ENCODE results near the gene PPP1CA. TPM values are rescaled to one million over a fixed set of nuclear protein-coding genes. Genes with fewer than 3 reads are reported as not detected.

The PPP1CA gene
- total RNA-seq, 1 experiment from 2014 or later, result 238 TPM

DNA sequence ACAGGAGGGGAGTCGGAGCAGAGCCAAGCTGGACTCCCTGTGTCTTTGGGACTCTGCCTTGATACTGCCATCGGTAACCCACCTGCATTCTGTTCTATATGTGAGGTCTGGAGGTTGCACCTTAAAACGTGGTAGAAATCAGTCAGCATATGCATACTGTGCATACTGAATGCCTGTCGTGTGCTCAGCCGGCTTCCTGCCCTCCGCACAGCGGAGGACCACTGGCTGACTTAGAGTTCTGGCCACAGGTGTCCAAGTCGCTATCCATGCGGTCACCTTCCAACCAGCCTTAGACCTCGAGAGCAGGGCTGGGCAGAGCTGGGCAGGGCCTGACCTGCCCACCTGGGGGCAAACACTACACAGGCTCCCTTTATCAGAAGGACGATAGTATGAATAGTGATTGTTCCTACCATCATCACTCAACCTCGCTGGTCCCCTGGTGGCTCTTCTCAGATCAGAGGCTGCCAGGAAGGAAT is 6.1 kb upstream of the PPP1CA start (continued):
- TF ChIP-seq POLR2A (IDR thresholded peaks at IDR 0.05; ENCODE audit: borderline replicate concordance, extremely low read depth, insufficient read depth, insufficient read length), result no peak

DNA sequence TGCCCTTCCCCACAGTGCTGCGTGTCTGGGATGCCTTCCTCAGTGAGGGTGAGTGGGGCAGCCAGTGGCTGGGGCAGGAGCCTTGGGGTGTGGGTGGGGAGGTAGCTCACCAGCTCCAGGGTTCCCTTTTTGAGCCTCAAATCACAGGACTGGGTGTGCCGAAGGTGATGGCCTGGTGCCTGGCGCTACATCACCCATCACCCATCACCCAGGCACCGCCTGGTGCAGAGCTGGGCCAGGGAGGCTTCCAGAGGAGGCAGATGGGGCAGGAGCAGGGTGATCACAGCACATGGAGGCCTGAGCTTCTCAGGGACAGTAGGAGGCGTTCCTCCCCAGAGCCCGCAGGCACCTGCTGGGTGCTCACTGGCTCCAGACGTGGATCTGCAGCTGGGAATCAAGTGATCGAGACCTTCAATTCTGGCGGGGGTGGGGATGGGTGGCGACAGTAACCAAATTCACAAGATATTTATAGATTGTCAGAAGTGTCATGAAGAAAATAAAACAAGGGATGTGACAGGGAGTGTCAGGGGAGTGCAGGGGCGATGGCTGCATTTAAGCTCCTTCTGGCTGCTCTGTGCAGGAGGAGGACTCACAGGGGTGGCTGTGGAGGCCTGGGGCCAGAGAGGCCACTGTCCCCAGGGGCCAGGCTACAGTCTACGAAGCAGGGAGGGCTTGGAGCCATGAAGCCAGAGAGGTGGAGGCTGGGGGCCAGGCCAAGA is 5.5 kb upstream of the PPP1CA start:
- BruUV-seq (replicated peaks), result no TSS peak
- no peak for TF ChIP-seq YY1 (IDR thresholded peaks at IDR 0.05; ENCODE audit: extremely low read depth, insufficient replicate concordance, low read depth, low read length)
- TF ChIP-seq ELF1 (IDR thresholded peaks at IDR 0.05; ENCODE audit: borderline replicate concordance, low read depth), result no peak
- TF ChIP-seq, protein P1, sequence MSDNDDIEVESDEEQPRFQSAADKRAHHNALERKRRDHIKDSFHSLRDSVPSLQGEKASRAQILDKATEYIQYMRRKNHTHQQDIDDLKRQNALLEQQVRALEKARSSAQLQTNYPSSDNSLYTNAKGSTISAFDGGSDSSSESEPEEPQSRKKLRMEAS (IDR thresholded peaks at IDR 0.05), result no peak
- TF ChIP-seq EZH2 (IDR thresholded peaks at IDR 0.05), result no peak
- no peak for TF ChIP-seq RAD21 (IDR thresholded peaks at IDR 0.05; ENCODE audit: low read depth)
- TF ChIP-seq, protein P2, sequence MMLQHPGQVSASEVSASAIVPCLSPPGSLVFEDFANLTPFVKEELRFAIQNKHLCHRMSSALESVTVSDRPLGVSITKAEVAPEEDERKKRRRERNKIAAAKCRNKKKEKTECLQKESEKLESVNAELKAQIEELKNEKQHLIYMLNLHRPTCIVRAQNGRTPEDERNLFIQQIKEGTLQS (IDR thresholded peaks at IDR 0.05), result no peak
- no peak for TF ChIP-seq SRF (IDR thresholded peaks at IDR 0.05; ENCODE audit: low read depth)
- TF ChIP-seq POLR2AphosphoS5 (IDR thresholded peaks at IDR 0.05; ENCODE audit: low read depth, low read length), result no peak
- TF ChIP-seq TCF7L2 (IDR thresholded peaks at IDR 0.05; ENCODE audit: borderline replicate concordance, extremely low read depth, insufficient read depth, insufficient read length), result no peak
- TF ChIP-seq POLR2A (IDR thresholded peaks at IDR 0.05; ENCODE audit: borderline replicate concordance, extremely low read depth, insufficient read depth, insufficient read length), result no peak
- no peak for TF ChIP-seq SP1 (IDR thresholded peaks at IDR 0.05; ENCODE audit: low read depth)
- TF ChIP-seq CEBPB (IDR thresholded peaks at IDR 0.05; ENCODE audit: low read depth), result no peak
- TF ChIP-seq, protein P3, sequence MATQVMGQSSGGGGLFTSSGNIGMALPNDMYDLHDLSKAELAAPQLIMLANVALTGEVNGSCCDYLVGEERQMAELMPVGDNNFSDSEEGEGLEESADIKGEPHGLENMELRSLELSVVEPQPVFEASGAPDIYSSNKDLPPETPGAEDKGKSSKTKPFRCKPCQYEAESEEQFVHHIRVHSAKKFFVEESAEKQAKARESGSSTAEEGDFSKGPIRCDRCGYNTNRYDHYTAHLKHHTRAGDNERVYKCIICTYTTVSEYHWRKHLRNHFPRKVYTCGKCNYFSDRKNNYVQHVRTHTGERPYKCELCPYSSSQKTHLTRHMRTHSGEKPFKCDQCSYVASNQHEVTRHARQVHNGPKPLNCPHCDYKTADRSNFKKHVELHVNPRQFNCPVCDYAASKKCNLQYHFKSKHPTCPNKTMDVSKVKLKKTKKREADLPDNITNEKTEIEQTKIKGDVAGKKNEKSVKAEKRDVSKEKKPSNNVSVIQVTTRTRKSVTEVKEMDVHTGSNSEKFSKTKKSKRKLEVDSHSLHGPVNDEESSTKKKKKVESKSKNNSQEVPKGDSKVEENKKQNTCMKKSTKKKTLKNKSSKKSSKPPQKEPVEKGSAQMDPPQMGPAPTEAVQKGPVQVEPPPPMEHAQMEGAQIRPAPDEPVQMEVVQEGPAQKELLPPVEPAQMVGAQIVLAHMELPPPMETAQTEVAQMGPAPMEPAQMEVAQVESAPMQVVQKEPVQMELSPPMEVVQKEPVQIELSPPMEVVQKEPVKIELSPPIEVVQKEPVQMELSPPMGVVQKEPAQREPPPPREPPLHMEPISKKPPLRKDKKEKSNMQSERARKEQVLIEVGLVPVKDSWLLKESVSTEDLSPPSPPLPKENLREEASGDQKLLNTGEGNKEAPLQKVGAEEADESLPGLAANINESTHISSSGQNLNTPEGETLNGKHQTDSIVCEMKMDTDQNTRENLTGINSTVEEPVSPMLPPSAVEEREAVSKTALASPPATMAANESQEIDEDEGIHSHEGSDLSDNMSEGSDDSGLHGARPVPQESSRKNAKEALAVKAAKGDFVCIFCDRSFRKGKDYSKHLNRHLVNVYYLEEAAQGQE (IDR thresholded peaks at IDR 0.05; ENCODE audit: low read depth), result no peak
- no peak for TF ChIP-seq CBX3 (IDR thresholded peaks at IDR 0.05; ENCODE audit: low read depth)
- TF ChIP-seq FOSL1 (IDR thresholded peaks at IDR 0.05; ENCODE audit: low read depth), result no peak
- TF ChIP-seq, protein P4, sequence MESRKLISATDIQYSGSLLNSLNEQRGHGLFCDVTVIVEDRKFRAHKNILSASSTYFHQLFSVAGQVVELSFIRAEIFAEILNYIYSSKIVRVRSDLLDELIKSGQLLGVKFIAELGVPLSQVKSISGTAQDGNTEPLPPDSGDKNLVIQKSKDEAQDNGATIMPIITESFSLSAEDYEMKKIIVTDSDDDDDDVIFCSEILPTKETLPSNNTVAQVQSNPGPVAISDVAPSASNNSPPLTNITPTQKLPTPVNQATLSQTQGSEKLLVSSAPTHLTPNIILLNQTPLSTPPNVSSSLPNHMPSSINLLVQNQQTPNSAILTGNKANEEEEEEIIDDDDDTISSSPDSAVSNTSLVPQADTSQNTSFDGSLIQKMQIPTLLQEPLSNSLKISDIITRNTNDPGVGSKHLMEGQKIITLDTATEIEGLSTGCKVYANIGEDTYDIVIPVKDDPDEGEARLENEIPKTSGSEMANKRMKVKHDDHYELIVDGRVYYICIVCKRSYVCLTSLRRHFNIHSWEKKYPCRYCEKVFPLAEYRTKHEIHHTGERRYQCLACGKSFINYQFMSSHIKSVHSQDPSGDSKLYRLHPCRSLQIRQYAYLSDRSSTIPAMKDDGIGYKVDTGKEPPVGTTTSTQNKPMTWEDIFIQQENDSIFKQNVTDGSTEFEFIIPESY (IDR thresholded peaks at IDR 0.05; ENCODE audit: extremely low read depth, insufficient replicate concordance, low read length), result no peak
- ATAC-seq, result no peak
- RAD21 ChIA-PET (ENCODE audit: low non-redundant PET in 1 of 2, low total read pairs in 2 of 2, uncharacterized antibody in 2 of 2, unreplicated experiment in 2 of 2), result no interaction called here
- Histone ChIP-seq H2AFZ (ENCODE audit: low read depth, low read length, poor library complexity, severe bottlenecking) (no peak overlapping the region), H3K4me2 (ENCODE audit: low read length) (no peak overlapping the region), H3K4me1 (ENCODE audit: control insufficient read depth in 1 of 2, insufficient read depth in 2 of 2, low read length in 2 of 2) (peaks cover 2 to 6% of the 10 kb centered on the region in 2 experiments), H3K9ac (ENCODE audit: low read length) (no peak overlapping the region), H3K9me3 (ENCODE audit: control insufficient read depth in 1 of 2, insufficient read depth in 1 of 2, low read depth in 1 of 2, low read length in 2 of 2) (no peaks in the 10 kb centered on the region), H3K27me3 (ENCODE audit: insufficient read depth, low read length) (no peaks in the 10 kb centered on the region), H3K36me3 (ENCODE audit: control insufficient read depth in 1 of 2, insufficient read depth in 2 of 2, low read length in 2 of 2) (no peaks in the 10 kb centered on the region), H3K4me3 (replicated peaks in 1 of 2; ENCODE audit: low read depth in 1 of 2, low read length in 2 of 2) (no peak overlapping the region), H3K9me2 (ENCODE audit: insufficient read depth) (no peaks in the 10 kb centered on the region), H3K79me2 (ENCODE audit: insufficient read depth, low read length) (no peaks in the 10 kb centered on the region), H4K20me1 (ENCODE audit: insufficient read depth) (no peaks in the 10 kb centered on the region), H3K27ac (ENCODE audit: low read depth, low read length) (no peak overlapping the region; the same call in 1 of the 2 replicates)
- CTCF ChIA-PET, result no interaction called here
- POLR2A ChIA-PET, result no interaction called here
- DNase-seq (ENCODE audit: low read depth, low spot score), result no peak
- intact Hi-C loops (cut with micrococcal nuclease), result no loop called here
